ENCODE results near the gene GIMAP2.

GIMAP2 gene

GRCh38 chr7:150716368-150716767 is 30.9 kb downstream of the GIMAP2 start, which contains the start of gene GIMAP1:
Gene GIMAP1, plus strand, starts transcription at chr7:150716613. Its CDS starts 2,435 bp downstream, at chr7:150719048.
- TF ChIP-seq ZNF274 (IDR thresholded peaks at IDR 0.05; ENCODE audit: low read depth, low read length), result no peak
- H3K4me3 ChIP-seq (ENCODE audit: low read length), result peak within 1 kb of the TSS; percentile 67; the same call in 1 of the 2 replicates

GRCh38 chr7:150716939-150717338 is 31.4 kb downstream of the GIMAP2 start:
- TF ChIP-seq ZNF274 (IDR thresholded peaks at IDR 0.05; ENCODE audit: low read depth, low read length), result no peak
- peak overlapping the region; percentile 67; the same call in 1 of the 2 replicates for H3K4me3 ChIP-seq (ENCODE audit: low read length)

GRCh38 chr7:150717814-150718420 is 32.4 kb downstream of the GIMAP2 start:
- H3K4me3 ChIP-seq (ENCODE audit: low read length), result no peak overlapping the region
- TF ChIP-seq ZNF274 (IDR thresholded peaks at IDR 0.05; ENCODE audit: low read depth, low read length), result no peak

- TF ChIP-seq ZNF274 (IDR thresholded peaks at IDR 0.05; ENCODE audit: low read depth, low read length), result no peak
- no peak overlapping the region for H3K4me3 ChIP-seq (ENCODE audit: low read length)
Measured at GRCh38 chr7:150719436-150719835, 33.9 kb downstream of the GIMAP2 start.

DNA sequence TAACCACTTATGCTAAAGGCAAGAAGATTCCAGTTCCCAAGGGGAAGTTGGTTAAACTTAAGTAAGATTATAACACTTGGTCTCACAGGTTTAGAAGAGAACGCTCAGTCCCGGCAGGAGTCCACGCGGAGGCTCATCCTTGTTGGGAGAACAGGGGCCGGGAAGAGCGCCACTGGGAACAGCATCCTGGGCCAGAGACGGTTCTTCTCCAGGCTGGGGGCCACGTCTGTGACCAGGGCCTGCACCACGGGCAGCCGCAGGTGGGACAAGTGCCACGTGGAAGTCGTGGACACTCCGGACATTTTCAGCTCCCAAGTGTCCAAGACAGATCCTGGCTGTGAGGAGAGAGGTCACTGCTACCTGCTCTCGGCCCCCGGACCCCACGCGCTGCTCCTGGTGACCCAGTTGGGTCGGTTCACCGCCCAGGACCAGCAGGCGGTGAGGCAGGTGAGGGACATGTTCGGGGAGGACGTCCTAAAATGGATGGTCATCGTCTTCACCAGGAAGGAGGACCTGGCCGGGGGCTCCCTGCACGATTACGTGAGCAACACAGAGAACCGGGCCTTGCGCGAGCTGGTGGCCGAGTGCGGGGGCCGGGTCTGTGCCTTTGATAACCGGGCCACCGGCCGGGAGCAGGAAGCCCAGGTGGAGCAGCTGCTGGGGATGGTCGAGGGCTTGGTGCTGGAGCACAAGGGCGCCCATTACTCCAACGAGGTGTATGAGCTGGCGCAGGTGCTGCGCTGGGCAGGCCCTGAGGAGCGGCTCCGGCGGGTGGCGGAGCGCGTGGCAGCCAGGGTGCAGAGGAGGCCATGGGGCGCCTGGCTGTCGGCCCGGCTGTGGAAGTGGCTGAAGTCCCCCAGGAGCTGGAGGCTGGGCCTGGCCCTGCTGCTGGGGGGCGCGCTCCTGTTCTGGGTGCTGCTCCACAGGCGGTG is 34.7 kb downstream of the GIMAP2 start:
- no peak overlapping the region for H3K4me3 ChIP-seq (ENCODE audit: low read length)

GRCh38 chr7:150721970-150722373 is 36.5 kb downstream of the GIMAP2 start:
- no peak for TF ChIP-seq ZNF274 (IDR thresholded peaks at IDR 0.05; ENCODE audit: low read depth, low read length)
- H3K4me3 ChIP-seq (ENCODE audit: low read length), result no peak overlapping the region

More for the DNA sequence above, 34.7 kb downstream of the GIMAP2 start:
- TF ChIP-seq ZNF274 (IDR thresholded peaks at IDR 0.05; ENCODE audit: low read depth, low read length), result no peak

GRCh38 chr7:150722431-150722931 is 37.0 kb downstream of the GIMAP2 start:
- no peak for TF ChIP-seq ZNF274 (IDR thresholded peaks at IDR 0.05; ENCODE audit: low read depth, low read length)
- H3K4me3 ChIP-seq (ENCODE audit: low read length), result no peak overlapping the region

- H3K4me3 ChIP-seq (ENCODE audit: low read length), result no peak overlapping the region
- TF ChIP-seq ZNF274 (IDR thresholded peaks at IDR 0.05; ENCODE audit: low read depth, low read length), result no peak
Measured at GRCh38 chr7:150723467-150723866, 38.0 kb downstream of the GIMAP2 start.

- no peak overlapping the region for H3K4me3 ChIP-seq (ENCODE audit: low read length)
- no peak for TF ChIP-seq ZNF274 (IDR thresholded peaks at IDR 0.05; ENCODE audit: low read depth, low read length)
Measured at GRCh38 chr7:150727381-150727780, 41.9 kb downstream of the GIMAP2 start.

DNA sequence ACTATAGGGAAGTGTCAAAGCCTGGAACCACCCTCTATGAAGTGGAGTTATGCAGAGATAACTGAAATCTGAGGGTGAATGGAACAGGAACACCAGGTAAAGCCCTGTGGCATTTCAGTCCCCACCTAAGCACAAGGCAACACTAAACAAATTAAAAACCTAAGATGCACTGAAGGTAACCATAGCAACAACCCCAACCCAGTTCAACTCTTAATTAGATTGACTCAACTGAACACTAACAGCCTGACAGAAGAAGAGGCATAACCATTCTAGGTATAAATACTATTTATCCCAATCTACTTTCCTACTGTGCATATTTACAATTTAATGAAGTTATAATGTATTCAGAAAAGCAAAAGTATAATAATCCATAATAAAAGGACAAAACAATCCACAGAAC is 42.5 kb downstream of the GIMAP2 start:
- TF ChIP-seq ZNF274 (IDR thresholded peaks at IDR 0.05; ENCODE audit: low read depth, low read length), result no peak
- no peak overlapping the region for H3K4me3 ChIP-seq (ENCODE audit: low read length)

- no peak overlapping the region for H3K4me3 ChIP-seq (ENCODE audit: low read length)
- no peak for TF ChIP-seq ZNF274 (IDR thresholded peaks at IDR 0.05; ENCODE audit: low read depth, low read length)
Measured at GRCh38 chr7:150728609-150729008, 43.1 kb downstream of the GIMAP2 start.

DNA sequence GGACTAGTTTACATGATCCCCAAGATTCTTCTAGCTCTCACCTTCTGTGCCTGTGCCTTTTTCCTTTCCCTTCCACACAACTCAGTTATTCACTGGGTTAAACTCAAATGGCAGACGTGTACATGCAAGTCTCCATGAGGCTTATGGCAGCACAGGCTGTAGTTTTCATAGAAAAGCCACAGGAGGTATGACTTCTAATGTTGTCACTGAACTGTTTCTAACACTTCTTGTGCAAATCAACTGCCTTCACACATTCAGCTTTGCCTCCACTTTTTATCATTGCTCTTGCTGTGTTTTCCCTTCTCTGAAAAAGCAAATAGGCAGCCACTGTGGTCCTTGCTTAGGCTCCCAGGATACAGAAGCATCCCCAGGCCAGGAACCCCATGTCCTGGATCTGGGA is 46.4 kb downstream of the GIMAP2 start:
- no peak overlapping the region for H3K4me3 ChIP-seq (ENCODE audit: low read length)
- TF ChIP-seq ZNF274 (IDR thresholded peaks at IDR 0.05; ENCODE audit: low read depth, low read length), result no peak

DNA sequence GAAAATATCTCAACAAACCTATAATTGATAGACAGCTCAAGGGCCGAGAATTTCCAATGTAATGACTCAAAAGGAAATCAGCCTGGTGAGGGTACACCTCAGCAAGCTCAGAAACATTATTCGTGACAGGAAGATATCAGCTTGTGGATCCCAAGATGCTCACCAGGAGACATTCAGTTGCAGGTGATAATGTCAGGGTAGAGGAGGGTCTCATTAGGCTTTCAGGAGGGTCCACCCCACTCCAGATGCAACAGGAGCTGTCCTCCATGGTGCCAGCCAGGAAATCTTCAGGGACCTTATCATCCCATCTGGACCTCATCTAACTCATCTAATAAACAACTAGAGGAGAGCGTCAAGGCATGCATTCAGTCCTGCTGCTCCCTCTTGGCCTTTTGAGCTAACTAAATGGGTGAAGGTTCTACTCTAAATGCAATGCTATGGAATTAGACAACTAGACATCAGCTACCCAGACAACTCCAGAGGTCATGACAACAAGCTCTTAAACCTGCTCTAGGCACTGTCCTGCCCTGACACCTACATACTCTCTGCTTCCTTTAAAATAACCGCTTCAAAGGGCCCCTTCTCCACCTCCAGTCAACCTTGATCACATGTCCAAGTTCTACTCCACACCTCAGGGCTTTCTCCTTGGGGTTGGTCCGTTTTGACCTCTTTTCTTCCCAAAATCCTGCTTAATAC is 47.4 kb downstream of the GIMAP2 start:
- TF ChIP-seq ZNF274 (IDR thresholded peaks at IDR 0.05; ENCODE audit: low read depth, low read length), result no peak
- no peak overlapping the region for H3K4me3 ChIP-seq (ENCODE audit: low read length)

DNA sequence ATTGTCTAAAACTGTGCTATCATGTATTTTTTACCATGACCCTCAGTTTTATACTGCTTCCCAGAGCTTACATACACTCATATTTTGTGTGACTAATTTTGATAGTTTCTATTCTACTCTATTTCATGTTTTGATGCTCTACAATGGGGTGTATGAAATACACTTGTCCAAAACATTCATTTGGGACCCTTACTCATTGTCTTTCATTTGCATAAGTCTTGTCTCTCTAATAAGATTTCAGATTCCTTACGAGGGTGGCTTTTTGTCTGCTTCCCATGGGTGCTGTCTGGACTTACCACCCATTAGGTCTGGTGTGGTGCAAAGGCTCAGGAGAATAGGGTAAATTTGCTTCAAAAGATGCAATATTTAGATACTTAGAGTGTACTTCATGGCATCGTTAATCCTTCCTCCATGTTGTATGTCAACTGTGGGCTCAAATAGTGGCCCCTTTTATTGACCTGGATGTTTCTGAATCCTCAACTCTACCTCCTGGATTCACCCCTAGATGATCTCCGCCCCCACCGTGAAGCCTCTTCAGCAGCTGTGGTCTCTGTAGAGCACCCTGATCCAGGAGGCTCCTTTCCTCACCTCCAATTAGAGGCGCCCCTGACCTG is 48.1 kb downstream of the GIMAP2 start:
- no peak overlapping the region for H3K4me3 ChIP-seq (ENCODE audit: low read length)
- no peak for TF ChIP-seq ZNF274 (IDR thresholded peaks at IDR 0.05; ENCODE audit: low read depth, low read length)

All from GM08714 (cell line).